HepG2 (cell line): ENCODE measurements around the gene FBXL20. TPM values are rescaled to one million over a fixed set of nuclear protein-coding genes. Genes with fewer than 3 reads are reported as not detected.
A peak's percentile ranks its signal among the peaks of the same experiment; 100 is the strongest.

Experiments used
- ATAC-seq: fragments of 200-7000 bp; cut with Tn5 transposase; 3 replicates; pipeline ENCODE4 v1.9.1; 2020; ENCODE audit warnings: mild to moderate bottlenecking, moderate library complexity
- BruUV-seq: library from RNA; stranded (reverse); fragments of 400-500 nt; replicated peaks from 2 replicates; lab custom pipeline; 2021; lab: Mats Ljungman, UMichigan
- CTCF ChIA-PET: fragments of 300-600 bp; formaldehyde crosslinking; extraction: SDS; loops from one replicate; lab custom pipeline; 2021; ENCODE audit warnings: low total read pairs, inconsistent platforms, low intra/inter-chr PET ratio; lab: Yijun Ruan, JAX
- POLR2A ChIA-PET: fragments of 350-600 bp; sonication (Branson Sonifier 250); formaldehyde crosslinking; loops from one replicate; lab custom pipeline; 2020; ENCODE audit warnings: antibody characterized with exemption, inconsistent platforms; lab: Yijun Ruan, JAX
- DNase-seq: peaks from one replicate; pipeline ENCODE4 v3.0.0-alpha.2; 2015; ENCODE audit warnings: low spot score
- FAIRE-seq: peaks from 3 replicates; lab custom pipeline; 2011; peaks lifted over from hg19 to GRCh38; lab: Jason Lieb, UNC
- H2AFZ ChIP-seq: one replicate; pipeline ENCODE4 v1.6.1; 2011; ENCODE audit warnings: low read length, inconsistent platforms
- H3K27ac ChIP-seq: fragments of 300-600 bp; 3 replicates; pipeline ENCODE4 v1.8.0; 2011; ENCODE audit warnings: mixed run types, mild to moderate bottlenecking, mixed read lengths, low read length, inconsistent platforms; ENCODE audit not compliant: insufficient read depth; ENCODE audit errors: extremely low read length
- H3K27me3 ChIP-seq, 2 experiments: fragments of 200-600 bp in 1 of 2; 2 replicates in 1 of 2; 3 replicates in 1 of 2; pipeline versions ENCODE4 v1.6.0 to v1.8.0; 2011; ENCODE audit warnings: low read length in 2 of 2, mild to moderate bottlenecking in 2 of 2, moderate library complexity in 2 of 2, inconsistent platforms in 1 of 2; ENCODE audit not compliant: insufficient read depth in 2 of 2, control insufficient read depth in 1 of 2
- H3K36me3 ChIP-seq, 2 experiments: fragments of 200-600 bp in 1 of 2; replicated peaks in 1 of 2; 2 replicates in 1 of 2; 3 replicates in 1 of 2; pipeline versions ENCODE4 v1.5.1 to v1.8.0; 2011; ENCODE audit warnings: low read length in 2 of 2, inconsistent platforms in 1 of 2; ENCODE audit not compliant: insufficient read depth in 2 of 2, control insufficient read depth in 1 of 2
- H3K4me1 ChIP-seq: 2 replicates; pipeline ENCODE4 v1.5.1; 2012; ENCODE audit warnings: low read length, inconsistent platforms; ENCODE audit not compliant: insufficient read depth
- H3K4me2 ChIP-seq: 2 replicates; pipeline ENCODE4 v1.6.0; 2011; ENCODE audit warnings: low read depth, low read length, inconsistent platforms
- H3K4me3 ChIP-seq, 3 experiments: fragments of 200-600 bp in 1 of 3; sonication (generic), shearing (Covaris generic) in 1 of 3; replicated peaks in 1 of 3; 2 replicates each; pipeline ENCODE4 v1.5.1; 2011 to 2016; ENCODE audit warnings: low read length in 3 of 3, inconsistent platforms in 2 of 3, low read depth in 2 of 3, mild to moderate bottlenecking in 2 of 3, control low read depth in 1 of 3, mixed read lengths in 1 of 3; ENCODE audit not compliant: insufficient read depth in 1 of 3
- H3K79me2 ChIP-seq: one replicate; pipeline ENCODE4 v1.6.1; 2011; ENCODE audit warnings: low read length, inconsistent platforms; ENCODE audit not compliant: insufficient read depth
- H3K9ac ChIP-seq: 2 replicates; pipeline ENCODE4 v1.6.0; 2011; ENCODE audit warnings: mild to moderate bottlenecking, low read depth, low read length, inconsistent platforms; ENCODE audit not compliant: insufficient read depth
- H3K9me3 ChIP-seq: 2 replicates; pipeline ENCODE4 v1.5.1; 2012; ENCODE audit warnings: mild to moderate bottlenecking, low read length
- H4K20me1 ChIP-seq: 2 replicates; pipeline ENCODE4 v1.6.0; 2011; ENCODE audit warnings: inconsistent platforms, mild to moderate bottlenecking, low read length, moderate library complexity; ENCODE audit not compliant: insufficient read depth
- ATF1 ChIP-seq: IDR thresholded peaks from 2 replicates; pipeline ENCODE4 v1.6.1; 2016; ENCODE audit warnings: mild to moderate bottlenecking, control low read depth
- CREB1 ChIP-seq, 2 experiments: fragments of 450-650 bp in 1 of 2; IDR thresholded peaks; 2 replicates each; pipeline ENCODE4 v1.6.1; 2016 to 2017; ENCODE audit warnings: control low read depth in 1 of 2, mild to moderate bottlenecking in 1 of 2, missing compliant biosample characterization in 1 of 2, missing genetic modification characterization in 1 of 2
- PAWR ChIP-seq: sonication (generic); formaldehyde crosslinking; IDR thresholded peaks from 2 replicates; pipeline ENCODE4 v1.4.0; 2020; ENCODE audit warnings: missing genetic modification reagents, mild to moderate bottlenecking, borderline replicate concordance
- POLR2AphosphoS2 ChIP-seq: IDR thresholded peaks from 2 replicates; pipeline ENCODE4 v1.6.1; 2011; ENCODE audit warnings: low read depth, low read length, improper control_type of control experiment
- POLR2G ChIP-seq: fragments of 200-400 bp; formaldehyde crosslinking; IDR thresholded peaks from 2 replicates; pipeline ENCODE4 v1.6.1; 2018; ENCODE audit warnings: mild to moderate bottlenecking, low read depth, low read length, moderate library complexity
- TOPORS ChIP-seq: sonication (generic); formaldehyde crosslinking; IDR thresholded peaks from 2 replicates; pipeline ENCODE4 v1.8.0; 2023; ENCODE audit warnings: mild to moderate bottlenecking, missing genetic modification reagents
- XRCC5 ChIP-seq: fragments of 200-400 bp; formaldehyde crosslinking; optimal IDR thresholded peaks from 2 replicates; pipeline ENCODE3; 2017; ENCODE audit warnings: mild to moderate bottlenecking, low read length
- YEATS2 ChIP-seq: sonication (generic); formaldehyde crosslinking; IDR thresholded peaks from 2 replicates; pipeline ENCODE4 v1.4.0; 2020; ENCODE audit warnings: missing genetic modification reagents, borderline replicate concordance
- ZFP37 ChIP-seq: sonication (generic); formaldehyde crosslinking; IDR thresholded peaks from 2 replicates; pipeline ENCODE4 v1.4.0; 2020; ENCODE audit warnings: missing genetic modification reagents, borderline replicate concordance
- ZNF24 ChIP-seq: fragments of 450-650 bp; IDR thresholded peaks from 2 replicates; pipeline ENCODE4 v1.6.1; 2017; ENCODE audit warnings: antibody characterized with exemption, mild to moderate bottlenecking
- ZNF326 ChIP-seq: sonication (generic); formaldehyde crosslinking; IDR thresholded peaks from 2 replicates; pipeline ENCODE4 v1.4.0; 2020; ENCODE audit warnings: missing genetic modification reagents, borderline replicate concordance
- ZNF782 ChIP-seq: sonication (generic); formaldehyde crosslinking; IDR thresholded peaks from 2 replicates; pipeline ENCODE4 v1.4.0; 2020; ENCODE audit warnings: missing genetic modification reagents, mild to moderate bottlenecking, borderline replicate concordance
- WGBS: methylation state at CpG from one replicate; pipeline ENCODE4 v1.1.6; 2017; ENCODE audit warnings: low lambda C conversion rate; 5-methylcytosine and 5-hydroxymethylcytosine counted together
- in situ Hi-C: cut with HindIII; loops from 2 replicates; pipeline ENCODE4 v1.10.0; 2017; ENCODE audit warnings: low pct_unique_long_range_greater_than_20kb; ENCODE audit not compliant: extremely low pct_ligation_motif_present
- intact Hi-C: fragments of 100-400 bp; cut with micrococcal nuclease; formaldehyde crosslinking; loops from one replicate; pipeline ENCODE4 v1.10.0; 2022; ENCODE audit not compliant: unreplicated experiment
- polyA plus RNA-seq, 8 experiments: library from polyadenylated mRNA; depleted of rRNA in 3 of 8; stranded (reverse) in 7 of 8; unstranded in 1 of 8; fragments of >200 nt; fragmentation: Illumina TruSeq in 4 of 8; extraction: Trizol in 4 of 8; gene quantifications; 2 replicates each; pipeline versions ENCODE4 v1.2.1 to v1.2.3, GENCODE V29; 2011 to 2016; ENCODE audit warnings: low read depth in 4 of 8, missing spikeins in 1 of 8, mixed read lengths in 1 of 8; ENCODE audit not compliant: insufficient read depth in 1 of 8
- total RNA-seq, 5 experiments: library from RNA; depleted of rRNA; stranded (reverse); fragments of >200 nt; fragmentation: Illumina TruSeq; extraction: Trizol; gene quantifications; 2 replicates each; pipeline ENCODE4 v1.2.3, GENCODE V29; 2016; ENCODE audit warnings: low read depth in 1 of 5
- TF ChIP-seq, protein P1 (sequence below): sonication (generic); formaldehyde crosslinking; IDR thresholded peaks from 2 replicates; pipeline ENCODE4 v1.4.0; 2020; ENCODE audit warnings: mild to moderate bottlenecking, missing genetic modification reagents
- TF ChIP-seq, protein P2 (sequence below): sonication (generic); formaldehyde crosslinking; IDR thresholded peaks from 2 replicates; pipeline ENCODE4 v1.8.1; 2022; ENCODE audit warnings: mild to moderate bottlenecking, missing genetic modification reagents
- TF ChIP-seq, protein P3 (sequence below): sonication (generic); formaldehyde crosslinking; IDR thresholded peaks from 2 replicates; pipeline ENCODE4 v1.8.1; 2022; ENCODE audit warnings: low read depth, mild to moderate bottlenecking, missing genetic modification reagents

FBXL20 gene
- total and polyA plus RNA-seq, 2 of the 13 experiments (the other 11 are each of a cell fraction or from before 2014, with no cell fraction given) = 10.2 to 10.3 TPM

DNA sequence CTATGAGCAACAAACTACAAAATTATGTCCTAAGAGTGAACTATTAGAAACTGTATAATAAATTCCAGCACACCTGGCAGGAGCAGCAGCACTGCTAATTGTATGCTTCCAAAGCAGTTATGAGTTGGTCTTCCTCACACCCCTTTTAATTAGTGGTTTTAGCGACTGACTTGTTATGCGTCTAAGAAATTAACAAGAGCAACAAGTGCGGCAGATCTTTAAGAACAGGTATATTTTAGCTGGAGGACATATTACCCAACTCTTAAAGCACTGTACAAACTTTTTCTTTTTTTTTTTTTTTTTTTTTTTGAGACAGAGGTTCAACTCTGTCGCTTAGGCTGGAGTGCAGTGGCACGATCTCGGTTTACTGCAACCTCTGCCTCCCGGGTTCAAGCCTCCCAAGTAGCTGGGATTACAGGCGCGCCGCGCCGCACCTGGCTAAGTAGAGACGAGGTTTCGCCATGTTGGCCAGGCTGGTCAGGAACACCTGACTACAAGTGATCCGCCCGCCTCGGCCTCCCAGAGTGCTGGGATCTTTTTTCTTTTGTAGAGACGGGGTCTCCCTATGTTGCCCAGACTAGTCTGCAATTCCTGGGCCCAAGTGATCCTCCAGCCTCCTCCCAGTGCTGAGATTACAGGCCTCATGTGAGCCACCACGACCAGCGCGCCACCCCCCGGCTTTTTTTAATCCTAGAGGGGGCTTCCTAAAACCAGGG, 1.6 kb upstream of the FBXL20 start:
- Histone ChIP-seq H3K9ac (no peak overlapping the region), H3K79me2 (peaks cover 28% of the 10 kb centered on the region), H3K27ac (no peak overlapping the region), H3K36me3 (peaks cover 9 to 19% of the 10 kb centered on the region in 2 experiments), H3K9me3 (no peaks in the 10 kb centered on the region), H3K4me3 (0 out of 6 replicates have a peak overlapping the region, but pooled peaks of 1 of the 3 experiments have one; percentile 99), H3K4me2 (peak overlapping the region; percentile 45), H4K20me1 (peaks cover 19% of the 10 kb centered on the region; the same call in 1 of the 2 replicates), H3K4me1 (peaks cover 20% of the 10 kb centered on the region), H3K27me3 (no peaks in the 10 kb centered on the region; a peak in 1 of 5 replicates), H2AFZ (no peak overlapping the region)
- ATAC-seq (no peak), FAIRE-seq (no peak), DNase-seq (no peak)
- in situ Hi-C loops (no loop called here), intact Hi-C loops (no loop called here)
- WGBS = 93% methylated on average over 22 of the region's 22 CpGs
- ChIA-PET POLR2A (interaction anchor here (1.5 to 3.8 kb wide), 4 partner anchors 23 to 293 kb away, joined by 4 to 23 read pairs (median 12); partner anchors contain the start of genes CDK12 and MED1), CTCF (no interaction called here)
- BruUV-seq = TSS peak; percentile 68
- TF ChIP-seq ZNF782 (CRISPR knock-in tag) (no peak), YEATS2 (0 out of 2 replicates have a peak, but pooled peaks have one; percentile 3), ZFP37 (CRISPR knock-in tag) (0 out of 2 replicates have a peak, but pooled peaks have one; percentile 4), XRCC5 (peak; percentile 8), TOPORS (CRISPR knock-in tag) (no peak), ZNF24 (peak; percentile 41; the same call in 1 of the 2 replicates), PAWR (CRISPR knock-in tag) (no peak), ZNF326 (CRISPR knock-in tag) (no peak), ATF1 (CRISPR knock-in tag) (peak; percentile 3; the same call in 1 of the 2 replicates), POLR2AphosphoS2 (no peak), CREB1 (IDR thresholded peaks at IDR 0.05) (no peak), CREB1 (CRISPR knock-in tag; IDR thresholded peaks at IDR 0.05) (no peak; the same call in 1 of the 2 replicates), POLR2G (peak; percentile 45; the same call in 1 of the 2 replicates)
- TF ChIP-seq, protein P1, sequence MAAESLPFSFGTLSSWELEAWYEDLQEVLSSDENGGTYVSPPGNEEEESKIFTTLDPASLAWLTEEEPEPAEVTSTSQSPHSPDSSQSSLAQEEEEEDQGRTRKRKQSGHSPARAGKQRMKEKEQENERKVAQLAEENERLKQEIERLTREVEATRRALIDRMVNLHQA (CRISPR knock-in tag) = no peak
- TF ChIP-seq, protein P2, sequence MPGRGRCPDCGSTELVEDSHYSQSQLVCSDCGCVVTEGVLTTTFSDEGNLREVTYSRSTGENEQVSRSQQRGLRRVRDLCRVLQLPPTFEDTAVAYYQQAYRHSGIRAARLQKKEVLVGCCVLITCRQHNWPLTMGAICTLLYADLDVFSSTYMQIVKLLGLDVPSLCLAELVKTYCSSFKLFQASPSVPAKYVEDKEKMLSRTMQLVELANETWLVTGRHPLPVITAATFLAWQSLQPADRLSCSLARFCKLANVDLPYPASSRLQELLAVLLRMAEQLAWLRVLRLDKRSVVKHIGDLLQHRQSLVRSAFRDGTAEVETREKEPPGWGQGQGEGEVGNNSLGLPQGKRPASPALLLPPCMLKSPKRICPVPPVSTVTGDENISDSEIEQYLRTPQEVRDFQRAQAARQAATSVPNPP = no peak
- TF ChIP-seq, protein P3, sequence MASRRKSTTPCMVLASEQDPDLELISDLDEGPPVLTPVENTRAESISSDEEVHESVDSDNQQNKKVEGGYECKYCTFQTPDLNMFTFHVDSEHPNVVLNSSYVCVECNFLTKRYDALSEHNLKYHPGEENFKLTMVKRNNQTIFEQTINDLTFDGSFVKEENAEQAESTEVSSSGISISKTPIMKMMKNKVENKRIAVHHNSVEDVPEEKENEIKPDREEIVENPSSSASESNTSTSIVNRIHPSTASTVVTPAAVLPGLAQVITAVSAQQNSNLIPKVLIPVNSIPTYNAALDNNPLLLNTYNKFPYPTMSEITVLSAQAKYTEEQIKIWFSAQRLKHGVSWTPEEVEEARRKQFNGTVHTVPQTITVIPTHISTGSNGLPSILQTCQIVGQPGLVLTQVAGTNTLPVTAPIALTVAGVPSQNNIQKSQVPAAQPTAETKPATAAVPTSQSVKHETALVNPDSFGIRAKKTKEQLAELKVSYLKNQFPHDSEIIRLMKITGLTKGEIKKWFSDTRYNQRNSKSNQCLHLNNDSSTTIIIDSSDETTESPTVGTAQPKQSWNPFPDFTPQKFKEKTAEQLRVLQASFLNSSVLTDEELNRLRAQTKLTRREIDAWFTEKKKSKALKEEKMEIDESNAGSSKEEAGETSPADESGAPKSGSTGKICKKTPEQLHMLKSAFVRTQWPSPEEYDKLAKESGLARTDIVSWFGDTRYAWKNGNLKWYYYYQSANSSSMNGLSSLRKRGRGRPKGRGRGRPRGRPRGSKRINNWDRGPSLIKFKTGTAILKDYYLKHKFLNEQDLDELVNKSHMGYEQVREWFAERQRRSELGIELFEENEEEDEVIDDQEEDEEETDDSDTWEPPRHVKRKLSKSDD (CRISPR knock-in tag) = no peak
